Measurements from ENCODE around the gene STAU1.

STAU1 gene

DNA sequence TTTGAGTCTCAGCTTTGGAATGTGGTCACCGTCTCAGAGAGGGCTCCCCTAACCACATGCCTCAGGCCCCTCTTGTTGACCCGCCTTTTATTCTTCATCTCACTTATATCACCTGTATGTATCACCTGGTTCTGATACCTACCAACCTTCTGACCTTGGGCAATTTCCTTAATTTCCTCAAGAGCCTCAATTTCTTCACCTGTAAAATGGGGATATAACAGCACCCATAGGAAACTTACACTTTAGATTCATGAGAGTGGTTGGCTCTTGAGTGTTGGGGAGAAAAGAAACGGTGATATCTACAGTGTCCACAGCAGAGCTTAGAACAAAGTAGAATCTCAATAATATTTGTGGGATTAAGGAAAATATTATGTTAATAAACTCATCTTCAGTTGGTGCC is 27.1 kb upstream of the STAU1 start (continued):
- no peak for TF ChIP-seq PATZ1 (CRISPR knock-in tag; IDR thresholded peaks at IDR 0.05; ENCODE audit: borderline replicate concordance)
- TF ChIP-seq CSDC2 (CRISPR knock-in tag; IDR thresholded peaks at IDR 0.05): no peak
- no peak for TF ChIP-seq ZC3H10 (CRISPR knock-in tag; IDR thresholded peaks at IDR 0.05)
- TF ChIP-seq GLIS3 (CRISPR knock-in tag; IDR thresholded peaks at IDR 0.05): no peak

DNA sequence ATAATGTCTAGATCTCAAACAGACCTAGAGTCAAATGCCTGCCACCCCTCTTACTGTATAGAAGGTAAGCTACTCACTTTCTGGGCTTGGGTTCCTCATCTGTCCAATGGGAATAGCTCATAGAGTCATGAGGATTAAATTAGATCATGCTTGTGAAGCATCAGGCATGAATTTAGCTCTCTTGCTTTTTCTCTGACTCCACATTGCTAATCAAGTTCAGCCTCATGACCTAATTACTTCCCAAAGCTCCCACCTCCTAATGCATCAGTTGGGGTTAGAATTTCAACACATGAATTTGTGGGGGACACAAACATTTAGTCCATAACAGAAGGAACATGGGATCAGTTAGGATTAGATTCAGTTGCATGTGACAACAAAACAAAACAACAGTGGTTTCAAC is 26.4 kb upstream of the STAU1 start:
- TF ChIP-seq ESRRG (CRISPR knock-in tag; IDR thresholded peaks at IDR 0.05) (no peak), ZFP3 (CRISPR knock-in tag; IDR thresholded peaks at IDR 0.05) (no peak), GLIS3 (CRISPR knock-in tag; IDR thresholded peaks at IDR 0.05) (no peak), ARNTL (CRISPR knock-in tag; IDR thresholded peaks at IDR 0.05; ENCODE audit: borderline replicate concordance, low read depth) (no peak), BACH2 (CRISPR knock-in tag; IDR thresholded peaks at IDR 0.05; ENCODE audit: borderline replicate concordance) (no peak), ZNF8 (CRISPR knock-in tag; IDR thresholded peaks at IDR 0.05) (no peak), TOX (CRISPR knock-in tag; IDR thresholded peaks at IDR 0.05; ENCODE audit: borderline replicate concordance) (no peak), SNAI2 (CRISPR knock-in tag; IDR thresholded peaks at IDR 0.05) (no peak), ZC3H10 (CRISPR knock-in tag; IDR thresholded peaks at IDR 0.05) (no peak), CREB5 (CRISPR knock-in tag; IDR thresholded peaks at IDR 0.05; ENCODE audit: low read depth) (no peak), ISL1 (CRISPR knock-in tag; IDR thresholded peaks at IDR 0.05) (no peak), PPARA (CRISPR knock-in tag; IDR thresholded peaks at IDR 0.05; ENCODE audit: borderline replicate concordance) (no peak), CSRNP3 (CRISPR knock-in tag; IDR thresholded peaks at IDR 0.05) (no peak), PATZ1 (CRISPR knock-in tag; IDR thresholded peaks at IDR 0.05; ENCODE audit: borderline replicate concordance) (no peak)
- TF ChIP-seq, protein P1, sequence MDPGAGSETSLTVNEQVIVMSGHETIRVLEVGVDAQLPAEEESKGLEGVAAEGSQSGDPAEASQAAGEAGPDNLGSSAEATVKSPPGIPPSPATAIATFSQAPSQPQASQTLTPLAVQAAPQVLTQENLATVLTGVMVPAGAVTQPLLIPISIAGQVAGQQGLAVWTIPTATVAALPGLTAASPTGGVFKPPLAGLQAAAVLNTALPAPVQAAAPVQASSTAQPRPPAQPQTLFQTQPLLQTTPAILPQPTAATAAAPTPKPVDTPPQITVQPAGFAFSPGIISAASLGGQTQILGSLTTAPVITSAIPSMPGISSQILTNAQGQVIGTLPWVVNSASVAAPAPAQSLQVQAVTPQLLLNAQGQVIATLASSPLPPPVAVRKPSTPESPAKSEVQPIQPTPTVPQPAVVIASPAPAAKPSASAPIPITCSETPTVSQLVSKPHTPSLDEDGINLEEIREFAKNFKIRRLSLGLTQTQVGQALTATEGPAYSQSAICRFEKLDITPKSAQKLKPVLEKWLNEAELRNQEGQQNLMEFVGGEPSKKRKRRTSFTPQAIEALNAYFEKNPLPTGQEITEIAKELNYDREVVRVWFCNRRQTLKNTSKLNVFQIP (CRISPR knock-in tag; IDR thresholded peaks at IDR 0.05; ENCODE audit: borderline replicate concordance, low read depth): no peak
- no peak for ATAC-seq

- no peak for ATAC-seq
- TF ChIP-seq ZNF565 (CRISPR knock-in tag; conservative IDR thresholded peaks at IDR 0.05; ENCODE audit: low read depth): no peak
Observed at GRCh38 chr20:49210757-49211110, 22.6 kb upstream of the STAU1 start.

DNA sequence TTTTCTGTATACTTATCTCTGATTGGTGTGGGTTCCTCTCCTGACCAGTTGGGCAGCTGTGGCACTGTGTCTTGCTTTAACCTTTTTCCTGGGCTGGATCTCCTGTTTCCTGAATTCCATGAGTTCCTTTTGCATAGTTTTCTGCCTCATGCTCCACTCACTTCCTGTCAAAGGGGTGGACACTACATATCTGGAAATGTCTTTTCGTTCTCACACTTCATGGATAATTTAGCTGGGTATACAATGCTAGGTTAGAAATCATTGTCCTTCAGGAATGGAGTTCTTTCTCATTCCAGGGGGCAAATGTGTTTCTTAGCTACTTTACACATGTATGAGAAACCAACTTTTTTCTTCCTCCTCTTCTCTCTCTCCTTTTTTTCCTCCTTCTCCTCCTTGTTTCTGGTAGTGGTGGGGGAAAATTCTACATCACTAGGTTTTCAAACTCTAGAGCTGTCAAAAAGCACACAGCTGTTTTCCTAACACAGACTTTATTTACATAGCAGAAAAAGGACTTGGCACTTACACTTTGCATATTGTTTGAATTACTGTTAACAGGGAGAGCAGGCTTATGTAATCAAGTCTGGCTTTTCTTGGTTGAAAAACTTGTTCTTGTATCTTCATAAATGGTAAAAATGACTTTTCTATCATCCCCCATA is 22.1 kb upstream of the STAU1 start:
- ATAC-seq: no peak
- TF ChIP-seq BACH2 (CRISPR knock-in tag; IDR thresholded peaks at IDR 0.05; ENCODE audit: borderline replicate concordance) (no peak), ZFP30 (CRISPR knock-in tag; IDR thresholded peaks at IDR 0.05) (no peak), GLIS3 (CRISPR knock-in tag; IDR thresholded peaks at IDR 0.05) (no peak), SNAI2 (CRISPR knock-in tag; IDR thresholded peaks at IDR 0.05) (no peak), RARB (CRISPR knock-in tag; IDR thresholded peaks at IDR 0.05) (no peak), ZNF70 (CRISPR knock-in tag; IDR thresholded peaks at IDR 0.05) (no peak), TOX (CRISPR knock-in tag; IDR thresholded peaks at IDR 0.05; ENCODE audit: borderline replicate concordance) (no peak), ARNTL (CRISPR knock-in tag; IDR thresholded peaks at IDR 0.05; ENCODE audit: borderline replicate concordance, low read depth) (no peak), ZFP3 (CRISPR knock-in tag; IDR thresholded peaks at IDR 0.05) (no peak), CSRNP3 (CRISPR knock-in tag; IDR thresholded peaks at IDR 0.05) (no peak), OSR1 (CRISPR knock-in tag; IDR thresholded peaks at IDR 0.05) (no peak), PPARA (CRISPR knock-in tag; IDR thresholded peaks at IDR 0.05; ENCODE audit: borderline replicate concordance) (no peak), ZNF8 (CRISPR knock-in tag; IDR thresholded peaks at IDR 0.05) (no peak)
- TF ChIP-seq, protein P2, sequence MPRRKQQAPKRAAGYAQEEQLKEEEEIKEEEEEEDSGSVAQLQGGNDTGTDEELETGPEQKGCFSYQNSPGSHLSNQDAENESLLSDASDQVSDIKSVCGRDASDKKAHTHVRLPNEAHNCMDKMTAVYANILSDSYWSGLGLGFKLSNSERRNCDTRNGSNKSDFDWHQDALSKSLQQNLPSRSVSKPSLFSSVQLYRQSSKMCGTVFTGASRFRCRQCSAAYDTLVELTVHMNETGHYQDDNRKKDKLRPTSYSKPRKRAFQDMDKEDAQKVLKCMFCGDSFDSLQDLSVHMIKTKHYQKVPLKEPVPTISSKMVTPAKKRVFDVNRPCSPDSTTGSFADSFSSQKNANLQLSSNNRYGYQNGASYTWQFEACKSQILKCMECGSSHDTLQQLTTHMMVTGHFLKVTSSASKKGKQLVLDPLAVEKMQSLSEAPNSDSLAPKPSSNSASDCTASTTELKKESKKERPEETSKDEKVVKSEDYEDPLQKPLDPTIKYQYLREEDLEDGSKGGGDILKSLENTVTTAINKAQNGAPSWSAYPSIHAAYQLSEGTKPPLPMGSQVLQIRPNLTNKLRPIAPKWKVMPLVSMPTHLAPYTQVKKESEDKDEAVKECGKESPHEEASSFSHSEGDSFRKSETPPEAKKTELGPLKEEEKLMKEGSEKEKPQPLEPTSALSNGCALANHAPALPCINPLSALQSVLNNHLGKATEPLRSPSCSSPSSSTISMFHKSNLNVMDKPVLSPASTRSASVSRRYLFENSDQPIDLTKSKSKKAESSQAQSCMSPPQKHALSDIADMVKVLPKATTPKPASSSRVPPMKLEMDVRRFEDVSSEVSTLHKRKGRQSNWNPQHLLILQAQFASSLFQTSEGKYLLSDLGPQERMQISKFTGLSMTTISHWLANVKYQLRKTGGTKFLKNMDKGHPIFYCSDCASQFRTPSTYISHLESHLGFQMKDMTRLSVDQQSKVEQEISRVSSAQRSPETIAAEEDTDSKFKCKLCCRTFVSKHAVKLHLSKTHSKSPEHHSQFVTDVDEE (CRISPR knock-in tag; IDR thresholded peaks at IDR 0.05): no peak
